Activated CD8-positive, alpha-beta T cell treated with anti-CD3 and anti-CD28 coated beads, Interleukin-2, amount 10 ng/mL, durations not matched to agents 7 days and 5 days (primary cell): Measurements from ENCODE around the gene DCAF4L1. TPM values are rescaled to one million over a fixed set of nuclear protein-coding genes. Genes with fewer than 3 reads are reported as not detected.
A peak's percentile ranks its signal among the peaks of the same experiment; 100 is the strongest.

ENCODE experiments used
- ATAC-seq: fragments of 150-1000 bp; cut with Tn5 transposase; one replicate; pipeline ENCODE4 v1.10.0; 2021; ENCODE audit warnings: moderate library complexity
- CTCF ChIA-PET: fragments of 350-600 bp; sonication (Branson Sonifier 250); formaldehyde crosslinking; loops from one replicate; lab custom pipeline; 2021; ENCODE audit warnings: antibody characterized with exemption; lab: Charles Lee
- POLR2A ChIA-PET: fragments of 350-600 bp; sonication (Branson Sonifier 250); formaldehyde crosslinking; loops from one replicate; lab custom pipeline; 2021; ENCODE audit warnings: antibody characterized with exemption; lab: Charles Lee
- DNase-seq: peaks from one replicate; pipeline ENCODE4 v3.0.0-alpha.2; 2020
- H3K27ac Mint-ChIP-seq: one replicate; pipeline ENCODE4 v1.8.0; 2021; ENCODE audit warnings: mild to moderate bottlenecking, mixed read lengths
- H3K27me3 Mint-ChIP-seq: one replicate; pipeline ENCODE4 v1.8.0; 2021; ENCODE audit warnings: low read depth, mixed read lengths
- H3K36me3 Mint-ChIP-seq: one replicate; pipeline ENCODE4 v1.8.0; 2021; ENCODE audit warnings: low read depth, mixed read lengths
- H3K4me1 Mint-ChIP-seq: one replicate; pipeline ENCODE4 v1.8.0; 2021; ENCODE audit warnings: low read depth, mixed read lengths
- H3K4me3 Mint-ChIP-seq: one replicate; pipeline ENCODE4 v1.8.0; 2021; ENCODE audit warnings: mild to moderate bottlenecking, mixed read lengths
- H3K9me3 Mint-ChIP-seq: one replicate; pipeline ENCODE4 v1.8.0; 2022; ENCODE audit warnings: mixed read lengths; ENCODE audit not compliant: insufficient read depth
- total RNA-seq, 2 experiments: library from RNA; stranded (reverse); gene quantifications; one replicate each; pipeline ENCODE4 v1.2.3, GENCODE V29; 2021

Gene DCAF4L1, protein sequence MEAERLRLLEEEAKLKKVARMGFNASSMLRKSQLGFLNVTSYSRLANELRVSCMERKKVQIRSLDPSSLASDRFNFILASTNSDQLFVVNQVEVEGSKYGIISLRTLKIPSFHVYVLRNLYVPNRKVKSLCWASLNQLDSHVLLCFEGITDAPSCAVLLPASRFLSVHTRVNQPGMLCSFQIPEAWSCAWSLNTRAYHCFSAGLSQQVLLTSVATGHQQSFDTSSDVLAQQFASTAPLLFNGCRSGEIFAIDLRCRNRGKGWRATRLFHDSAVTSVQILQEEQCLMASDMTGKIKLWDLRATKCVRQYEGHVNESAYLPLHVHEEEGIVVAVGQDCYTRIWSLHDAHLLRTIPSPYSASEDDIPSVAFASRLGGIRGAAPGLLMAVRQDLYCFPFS
- total RNA-seq: under 1 TPM; 0.21 to 0.32 TPM

DNA sequence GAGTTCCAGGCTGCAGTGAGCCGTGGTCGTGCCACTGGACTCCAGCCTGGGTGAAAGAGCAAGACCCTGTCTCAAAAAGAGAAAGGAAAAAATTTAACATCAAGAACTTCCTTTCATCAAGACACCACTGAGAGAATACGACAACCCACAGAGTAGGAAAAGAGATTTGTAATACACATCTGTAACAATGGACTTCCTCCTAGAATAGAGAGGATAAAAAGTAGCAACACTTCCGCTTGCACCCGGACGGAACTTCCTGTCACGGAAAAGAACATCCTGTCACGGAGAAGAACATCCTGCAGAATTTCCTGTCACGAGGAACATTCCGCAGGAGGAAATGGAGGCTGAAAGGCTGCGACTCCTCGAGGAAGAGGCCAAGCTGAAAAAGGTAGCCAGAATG, at the start of gene DCAF4L1:
Gene DCAF4L1, plus strand, starts transcription at position 301 of the 400 bp plus-strand sequence. Its CDS starts 37 bp downstream, at position 338.
- ChIA-PET CTCF (no interaction called here), POLR2A (no interaction called here)
- no peak for ATAC-seq
- no peak within 1 kb of the TSS for H3K27ac Mint-ChIP-seq
- no peak within 1 kb of the TSS for H3K4me3 Mint-ChIP-seq
- no peaks in the 10 kb centered on the region for H3K36me3 Mint-ChIP-seq
- H3K9me3 Mint-ChIP-seq: no peaks in the 10 kb centered on the region
- DNase-seq: no peak
- H3K4me1 Mint-ChIP-seq: peaks cover 4% of the 10 kb centered on the region
- no peaks in the 10 kb centered on the region for H3K27me3 Mint-ChIP-seq

DNA sequence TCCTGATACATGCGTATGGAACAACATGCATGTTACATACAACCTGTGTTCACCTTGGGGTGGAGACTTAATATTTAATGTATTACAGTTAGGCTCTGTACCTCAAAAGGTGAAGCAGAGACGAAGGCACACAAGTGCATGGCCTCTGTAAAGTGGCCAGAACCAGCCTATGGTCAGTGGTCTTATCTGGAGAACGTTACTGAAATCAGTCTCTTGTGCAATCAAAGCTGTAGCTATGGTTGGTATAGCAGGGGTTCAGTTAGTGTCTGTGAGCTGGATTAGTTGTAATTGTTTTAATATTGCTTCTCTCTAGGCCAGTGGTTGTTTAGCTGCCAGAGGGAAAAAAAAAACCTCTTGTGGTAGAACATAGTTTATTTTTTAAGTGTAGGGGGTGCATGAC, 48.6 kb upstream of the DCAF4L1 start:
- H3K4me1 Mint-ChIP-seq: peaks cover 39% of the 10 kb centered on the region
- ChIA-PET CTCF (interaction anchor here (1.0 kb wide), 1 partner anchor 24 kb away, joined by 3 read pairs; no protein-coding TSS in a partner anchor), POLR2A (no interaction called here)
- no peak overlapping the region for H3K4me3 Mint-ChIP-seq
- no peak for ATAC-seq
- no peak for DNase-seq
- H3K36me3 Mint-ChIP-seq: peaks cover 14% of the 10 kb centered on the region
- H3K27ac Mint-ChIP-seq: no peak overlapping the region
- H3K9me3 Mint-ChIP-seq: no peaks in the 10 kb centered on the region
- peaks cover 3% of the 10 kb centered on the region for H3K27me3 Mint-ChIP-seq

DNA sequence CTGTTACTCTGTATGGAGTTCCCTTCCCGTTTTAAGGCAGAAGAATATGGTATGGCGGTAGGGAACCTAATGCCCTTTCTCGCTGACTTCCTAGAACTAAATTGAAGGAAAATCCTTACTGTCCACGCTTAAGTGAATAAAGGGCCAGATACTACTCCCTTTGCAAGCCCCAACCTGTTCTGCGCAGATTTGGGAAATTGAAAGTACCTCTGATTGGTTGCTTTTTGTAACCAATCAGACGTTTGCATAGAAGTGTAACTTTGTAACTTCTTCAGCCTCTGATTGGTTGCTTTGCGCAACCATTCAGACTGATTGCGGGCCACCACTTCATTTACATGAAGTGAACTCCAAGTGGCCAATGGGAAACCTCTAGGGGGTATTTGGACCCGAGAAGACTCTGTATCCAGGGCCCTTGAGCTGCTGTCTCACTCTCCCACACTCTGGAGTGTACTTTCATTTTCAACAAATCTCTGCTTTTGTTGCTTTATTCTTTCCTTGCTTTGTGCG, 47.5 kb upstream of the DCAF4L1 start:
- no peak for DNase-seq

DNA sequence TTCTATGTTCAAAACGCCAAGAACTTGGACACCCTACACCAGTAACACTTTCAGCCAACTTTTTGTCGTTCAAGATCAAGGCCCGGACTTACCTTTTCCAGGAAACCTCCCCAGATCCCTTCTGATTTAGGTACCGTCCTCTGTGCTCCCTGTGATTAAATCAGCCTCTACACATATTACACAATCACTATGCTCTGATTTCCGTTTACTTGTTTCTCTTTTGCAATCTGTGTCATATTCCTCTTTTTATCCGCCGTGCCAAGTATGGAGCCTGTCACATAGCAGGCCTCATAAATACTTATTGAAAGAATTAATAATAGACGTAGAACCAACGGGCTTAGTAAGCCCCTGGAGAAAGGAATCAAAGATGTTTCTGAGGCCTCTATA, 47.0 kb upstream of the DCAF4L1 start:
- H3K27ac Mint-ChIP-seq: peak overlapping the region; percentile 94
- CTCF ChIA-PET: interaction anchor here (0.7 to 1.3 kb wide), 3 partner anchors 15 to 55 kb away, joined by 3 read pairs; partner anchors contain the start of gene SLC30A9
- H3K4me3 Mint-ChIP-seq: peak overlapping the region; percentile 99
- DNase-seq: no peak
- H3K27me3 Mint-ChIP-seq: peaks cover under 1% of the 10 kb centered on the region
- peaks cover 40% of the 10 kb centered on the region for H3K4me1 Mint-ChIP-seq
- no peak for ATAC-seq
- H3K36me3 Mint-ChIP-seq: peaks cover 23% of the 10 kb centered on the region
- no peaks in the 10 kb centered on the region for H3K9me3 Mint-ChIP-seq
- POLR2A ChIA-PET: interaction anchor here (1.0 to 1.6 kb wide), 2 partner anchors 9 to 56 kb away, joined by 3 to 4 read pairs; partner anchors contain the start of gene SLC30A9

More for the DNA sequence above, 47.5 kb upstream of the DCAF4L1 start:
- H3K36me3 Mint-ChIP-seq: peaks cover 19% of the 10 kb centered on the region
- H3K27me3 Mint-ChIP-seq: peaks cover 3% of the 10 kb centered on the region
- no peak for ATAC-seq
- no peak overlapping the region for H3K27ac Mint-ChIP-seq
- peak overlapping the region; percentile 99 for H3K4me3 Mint-ChIP-seq
- CTCF ChIA-PET: interaction anchor here (0.7 to 1.3 kb wide), 2 partner anchors 23 to 56 kb away, joined by 3 read pairs; partner anchors contain the start of gene SLC30A9
- peaks cover 40% of the 10 kb centered on the region for H3K4me1 Mint-ChIP-seq
- H3K9me3 Mint-ChIP-seq: no peaks in the 10 kb centered on the region
- POLR2A ChIA-PET: interaction anchor here (1.0 to 1.6 kb wide), 2 partner anchors 9 to 56 kb away, joined by 3 to 4 read pairs; partner anchors contain the start of gene SLC30A9

DNA sequence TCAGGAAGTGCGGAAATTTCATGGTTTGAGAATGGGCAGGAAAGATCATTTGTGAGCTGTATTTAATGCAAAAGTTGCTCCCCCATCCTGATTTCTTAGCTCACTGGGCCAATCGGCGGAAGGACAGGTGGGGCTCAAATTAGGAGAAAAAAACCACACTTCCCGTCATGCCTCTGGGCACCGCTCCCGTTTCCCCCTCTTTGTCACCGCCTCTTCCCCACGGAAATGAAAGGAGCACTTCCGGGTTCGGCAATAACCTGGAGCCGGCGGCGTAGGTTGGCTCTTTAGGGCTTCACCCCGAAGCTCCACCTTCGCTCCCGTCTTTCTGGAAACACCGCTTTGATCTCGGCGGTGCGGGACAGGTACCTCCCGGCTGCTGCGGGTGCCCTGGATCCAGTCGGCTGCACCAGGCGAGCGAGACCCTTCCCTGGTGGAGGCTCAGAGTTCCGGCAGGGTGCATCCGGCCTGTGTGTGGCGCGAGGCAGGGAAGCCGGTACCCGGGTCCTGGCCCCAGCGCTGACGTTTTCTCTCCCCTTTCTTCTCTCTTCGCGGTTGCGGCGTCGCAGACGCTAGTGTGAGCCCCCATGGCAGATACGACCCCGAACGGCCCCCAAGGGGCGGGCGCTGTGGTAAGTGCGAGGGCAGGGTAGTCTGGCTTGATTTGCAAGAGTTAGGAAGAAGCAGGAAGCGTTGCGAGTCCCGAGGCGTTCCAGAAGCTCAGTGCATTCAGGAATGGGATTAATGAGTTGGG, 46.5 kb upstream of the DCAF4L1 start, which contains the start of gene TMEM33:
Gene TMEM33, plus strand, starts transcription at position 529 of the 751 bp plus-strand sequence. Its CDS starts 56 bp downstream, at position 585.
- ATAC-seq (peak; percentile 90), DNase-seq (peak; percentile 83)
- no peaks in the 10 kb centered on the region for H3K9me3 Mint-ChIP-seq
- CTCF ChIA-PET: interaction anchor here (0.7 to 1.3 kb wide), 4 partner anchors 14 to 55 kb away, joined by 3 to 5 read pairs (median 3); partner anchors contain the start of gene SLC30A9
- H3K27ac Mint-ChIP-seq: peak within 1 kb of the TSS; percentile 94
- H3K27me3 Mint-ChIP-seq: no peaks in the 10 kb centered on the region
- peaks cover 26% of the 10 kb centered on the region for H3K36me3 Mint-ChIP-seq
- peak within 1 kb of the TSS; percentile 99 for H3K4me3 Mint-ChIP-seq
- POLR2A ChIA-PET: interaction anchor here (1.0 to 1.6 kb wide), 2 partner anchors 10 to 55 kb away, joined by 3 to 4 read pairs; partner anchors contain the start of gene SLC30A9
- H3K4me1 Mint-ChIP-seq: peaks cover 42% of the 10 kb centered on the region

DNA sequence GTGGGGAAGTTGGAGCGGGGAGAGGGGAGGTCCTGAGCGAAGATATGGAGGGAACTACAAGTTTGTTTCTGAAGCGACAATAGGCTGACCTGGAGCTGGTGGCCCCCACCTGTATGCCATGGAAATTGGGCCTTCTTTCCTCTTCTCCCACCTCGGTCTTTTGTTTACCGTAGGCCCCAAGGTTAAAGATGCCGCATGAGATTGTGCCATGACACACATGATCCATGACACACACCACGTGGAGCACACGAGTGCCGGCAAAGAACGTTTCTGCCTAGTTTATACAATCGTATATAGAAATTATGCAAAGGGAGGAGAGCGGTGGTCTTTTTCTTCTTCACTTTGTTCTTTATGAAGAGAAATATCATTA, 45.9 kb upstream of the DCAF4L1 start:
- H3K9me3 Mint-ChIP-seq: no peaks in the 10 kb centered on the region
- POLR2A ChIA-PET: interaction anchor here (1.6 kb wide), 1 partner anchor 54 kb away, joined by 4 read pairs; the partner anchor contains the start of gene SLC30A9
- H3K36me3 Mint-ChIP-seq: peaks cover 26% of the 10 kb centered on the region
- H3K4me1 Mint-ChIP-seq: peaks cover 40% of the 10 kb centered on the region
- CTCF ChIA-PET: interaction anchor here (0.9 kb wide), 1 partner anchor 55 kb away, joined by 5 read pairs; the partner anchor contains the start of gene SLC30A9
- H3K4me3 Mint-ChIP-seq: peak overlapping the region; percentile 99
- no peaks in the 10 kb centered on the region for H3K27me3 Mint-ChIP-seq
- ATAC-seq: peak; percentile 40
- H3K27ac Mint-ChIP-seq: peak overlapping the region; percentile 94
- DNase-seq: peak; percentile 35

DNA sequence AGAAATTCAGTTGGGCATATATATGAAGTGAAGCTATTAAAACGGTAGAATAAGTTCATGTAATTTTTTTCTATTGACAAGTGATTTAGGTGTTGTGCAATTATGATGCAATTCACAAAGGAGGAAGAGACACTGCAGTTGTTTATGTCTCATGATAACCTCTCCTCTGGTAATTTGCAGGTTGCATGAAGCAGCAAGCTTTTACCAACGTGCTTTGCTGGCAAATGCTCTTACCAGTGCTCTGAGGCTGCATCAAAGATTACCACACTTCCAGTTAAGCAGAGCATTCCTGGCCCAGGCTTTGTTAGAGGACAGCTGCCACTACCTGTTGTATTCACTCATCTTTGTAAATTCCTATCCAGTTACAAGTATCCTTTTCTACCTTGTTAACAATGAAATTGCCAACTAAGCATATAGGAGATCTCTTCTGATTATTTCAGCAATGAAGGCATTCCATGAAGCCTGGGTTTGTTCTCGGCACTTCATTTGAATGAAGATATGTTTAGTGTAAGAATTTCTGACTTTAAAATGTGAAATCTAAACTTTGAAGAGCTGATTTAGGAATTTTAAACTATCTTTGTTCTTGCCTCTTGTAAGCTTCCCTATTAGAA, 42.4 kb upstream of the DCAF4L1 start:
- H3K9me3 Mint-ChIP-seq: no peaks in the 10 kb centered on the region
- H3K27ac Mint-ChIP-seq: no peak overlapping the region
- no peaks in the 10 kb centered on the region for H3K27me3 Mint-ChIP-seq
- peaks cover 31% of the 10 kb centered on the region for H3K4me1 Mint-ChIP-seq
- ChIA-PET CTCF (no interaction called here), POLR2A (no interaction called here)
- no peak overlapping the region for H3K4me3 Mint-ChIP-seq
- H3K36me3 Mint-ChIP-seq: peaks cover 44% of the 10 kb centered on the region
- ATAC-seq (no peak), DNase-seq (no peak)

DNA sequence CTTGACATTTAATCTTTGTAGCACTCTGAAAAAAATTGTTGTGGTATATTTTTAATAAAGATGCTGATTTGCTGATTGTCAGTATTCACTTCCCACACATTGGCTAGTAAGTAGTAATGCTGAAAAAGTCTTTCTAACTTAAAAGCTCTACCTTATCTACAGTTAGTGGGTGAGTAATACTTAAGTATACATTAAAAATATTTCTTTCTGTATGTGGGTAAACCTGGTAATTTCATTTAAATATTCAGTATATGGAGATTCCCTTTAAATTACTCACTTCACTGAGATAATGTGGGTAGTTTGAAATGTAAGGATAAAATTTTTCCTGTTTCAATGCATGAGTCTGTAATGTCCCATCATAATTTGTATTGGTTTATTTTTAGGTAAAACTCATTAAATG, 40.7 kb upstream of the DCAF4L1 start:
- H3K27me3 Mint-ChIP-seq: no peaks in the 10 kb centered on the region
- no peak for DNase-seq
- H3K36me3 Mint-ChIP-seq: peaks cover 47% of the 10 kb centered on the region
- H3K9me3 Mint-ChIP-seq: no peaks in the 10 kb centered on the region
- H3K27ac Mint-ChIP-seq: no peak overlapping the region
- ATAC-seq: no peak
- H3K4me3 Mint-ChIP-seq: no peak overlapping the region
- POLR2A ChIA-PET: interaction anchor here (0.7 kb wide), 1 partner anchor 10 kb away, joined by 3 read pairs; no protein-coding TSS in a partner anchor
- CTCF ChIA-PET: no interaction called here
- H3K4me1 Mint-ChIP-seq: peaks cover 20% of the 10 kb centered on the region

DNA sequence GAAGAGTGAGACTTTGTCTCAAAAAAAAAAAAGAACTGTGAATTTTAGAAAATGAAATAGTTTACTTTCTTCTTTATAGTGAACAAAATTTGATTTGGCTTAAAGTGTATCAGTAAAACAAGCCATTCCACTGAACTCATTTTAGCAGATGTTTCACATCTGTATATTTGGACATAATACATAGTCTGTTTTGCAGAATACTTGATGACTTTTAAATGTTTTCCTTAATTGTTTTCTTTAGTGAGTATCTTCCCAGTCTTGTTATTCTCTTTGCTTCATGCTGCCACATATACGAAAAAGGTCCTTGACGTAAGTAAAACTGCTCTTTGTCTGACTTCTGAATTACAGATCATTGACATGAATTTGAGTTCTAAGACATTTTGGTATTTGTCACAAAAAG, 38.0 kb upstream of the DCAF4L1 start:
- ChIA-PET CTCF (no interaction called here), POLR2A (no interaction called here)
- Mint-ChIP-seq H3K4me1 (peaks cover 8% of the 10 kb centered on the region), H3K4me3 (no peak overlapping the region), H3K27ac (no peak overlapping the region), H3K9me3 (no peaks in the 10 kb centered on the region), H3K36me3 (peaks cover 46% of the 10 kb centered on the region), H3K27me3 (no peaks in the 10 kb centered on the region)
- no peak for DNase-seq
- no peak for ATAC-seq

DNA sequence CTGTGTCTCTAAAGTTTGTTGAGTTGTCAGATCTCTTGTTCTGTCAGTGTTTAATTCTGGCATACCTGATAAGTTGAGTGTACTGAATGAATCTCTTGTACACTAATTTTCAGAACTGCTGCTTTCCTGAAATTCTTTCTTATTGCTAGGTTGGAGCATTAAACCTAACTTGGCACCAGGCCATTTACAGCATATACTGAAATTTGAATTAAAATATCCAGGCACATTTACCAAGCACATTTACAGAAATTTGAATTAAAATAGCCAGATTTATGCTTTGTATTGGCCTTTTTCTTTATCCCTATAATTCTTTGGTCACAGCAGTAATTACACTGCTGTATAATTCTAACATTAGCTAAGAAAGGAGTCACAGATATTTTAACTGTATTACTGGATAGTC, 37.5 kb upstream of the DCAF4L1 start:
- Mint-ChIP-seq H3K4me3 (no peak overlapping the region), H3K27me3 (no peaks in the 10 kb centered on the region), H3K36me3 (peaks cover 43% of the 10 kb centered on the region), H3K27ac (no peak overlapping the region), H3K9me3 (no peaks in the 10 kb centered on the region), H3K4me1 (peaks cover 11% of the 10 kb centered on the region)
- DNase-seq (no peak), ATAC-seq (no peak)
- CTCF ChIA-PET: no interaction called here
- POLR2A ChIA-PET: no interaction called here

DNA sequence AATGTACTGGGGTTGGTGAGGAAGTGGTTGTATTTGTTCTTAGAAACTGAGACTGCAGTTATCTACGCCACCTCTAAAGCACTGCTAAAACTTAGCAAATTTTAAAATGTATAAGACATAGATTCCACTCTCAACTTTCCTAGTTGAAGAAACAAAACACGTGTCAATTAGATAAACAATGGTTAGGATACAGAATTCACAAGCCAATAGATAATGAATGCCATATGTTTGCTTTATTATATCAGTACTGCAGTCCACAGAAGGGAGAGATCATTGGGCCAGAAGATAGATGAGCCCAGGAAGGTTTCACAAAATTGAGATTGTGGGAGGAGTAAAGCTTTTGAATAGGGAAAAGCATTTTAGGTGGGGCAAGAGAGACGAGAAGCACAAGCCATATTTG, 32.0 kb upstream of the DCAF4L1 start:
- POLR2A ChIA-PET: no interaction called here
- CTCF ChIA-PET: interaction anchor here (1.1 to 1.6 kb wide), 2 partner anchors 10 to 15 kb away, joined by 3 to 8 read pairs; partner anchors contain the start of gene TMEM33
- peak overlapping the region; percentile 36 for H3K27ac Mint-ChIP-seq
- no peak overlapping the region for H3K4me3 Mint-ChIP-seq
- no peak for ATAC-seq
- H3K27me3 Mint-ChIP-seq: no peaks in the 10 kb centered on the region
- no peak for DNase-seq
- H3K4me1 Mint-ChIP-seq: peaks cover 20% of the 10 kb centered on the region
- H3K36me3 Mint-ChIP-seq: peaks cover 56% of the 10 kb centered on the region
- no peaks in the 10 kb centered on the region for H3K9me3 Mint-ChIP-seq
